ENCODE results near the gene PLD3. TPM values are rescaled to one million over a fixed set of nuclear protein-coding genes. Genes with fewer than 3 reads are reported as not detected.

PLD3 gene
- total and polyA plus RNA-seq, 2 experiments from 2014 or later = 181 to 490 TPM

DNA sequence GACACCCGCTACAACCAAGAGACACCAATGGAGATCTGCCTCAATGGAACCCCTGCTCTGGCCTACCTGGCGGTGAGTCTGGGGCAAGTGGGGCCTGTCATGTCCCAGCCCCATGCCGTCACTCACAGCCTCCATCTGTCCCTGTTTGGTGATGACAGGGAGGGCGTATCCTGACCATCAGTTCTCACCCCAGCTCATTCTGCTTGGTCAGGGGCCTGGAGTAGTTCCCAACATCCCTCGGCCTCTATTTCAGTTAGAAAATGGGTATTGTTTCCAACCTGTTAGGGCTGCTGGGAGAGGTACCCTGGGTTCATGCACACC is 23.3 kb downstream of the PLD3 start:
- H3K4me1 Mint-ChIP-seq = peaks cover 8% of the 10 kb centered on the region
- H3K27ac Mint-ChIP-seq = no peak overlapping the region
- Histone ChIP-seq H3K4me2 (no peak overlapping the region), H3K4me3 (no peak overlapping the region), H3K9me2 (ENCODE audit: insufficient read depth) (no peaks in the 10 kb centered on the region), H3F3A (replicated peaks; ENCODE audit: low read depth) (no peaks in the 10 kb centered on the region), H3K27ac (ENCODE audit: low read depth) (no peak overlapping the region), H3K36me3 (ENCODE audit: insufficient read depth) (peaks cover 7% of the 10 kb centered on the region; the same call in 1 of the 2 replicates), H2AFZ (no peak overlapping the region), H3K27me3 (ENCODE audit: insufficient read depth) (no peaks in the 10 kb centered on the region), H3K4me1 (ENCODE audit: insufficient read depth) (peaks cover 9% of the 10 kb centered on the region), H3K79me2 (replicated peaks; ENCODE audit: insufficient read depth) (peaks cover 7% of the 10 kb centered on the region; the same call in 1 of the 2 replicates), H4K20me1 (replicated peaks; ENCODE audit: insufficient read depth) (peaks cover 6% of the 10 kb centered on the region; the same call in 1 of the 2 replicates)
- H3K27me3 Mint-ChIP-seq (ENCODE audit: insufficient read depth, low read depth, poor library complexity) = peaks cover 11% of the 10 kb centered on the region
- H3K36me3 Mint-ChIP-seq (ENCODE audit: low read depth) = peaks cover 73% of the 10 kb centered on the region
- DNase-seq (ENCODE audit: low spot score) (no peak), ATAC-seq (no peak)
- H3K4me3 Mint-ChIP-seq = no peak overlapping the region
- TF ChIP-seq STAT1 (IDR thresholded peaks at IDR 0.05; ENCODE audit: unreplicated experiment) = no peak
- no peaks in the 10 kb centered on the region for H3K9me3 Mint-ChIP-seq

DNA sequence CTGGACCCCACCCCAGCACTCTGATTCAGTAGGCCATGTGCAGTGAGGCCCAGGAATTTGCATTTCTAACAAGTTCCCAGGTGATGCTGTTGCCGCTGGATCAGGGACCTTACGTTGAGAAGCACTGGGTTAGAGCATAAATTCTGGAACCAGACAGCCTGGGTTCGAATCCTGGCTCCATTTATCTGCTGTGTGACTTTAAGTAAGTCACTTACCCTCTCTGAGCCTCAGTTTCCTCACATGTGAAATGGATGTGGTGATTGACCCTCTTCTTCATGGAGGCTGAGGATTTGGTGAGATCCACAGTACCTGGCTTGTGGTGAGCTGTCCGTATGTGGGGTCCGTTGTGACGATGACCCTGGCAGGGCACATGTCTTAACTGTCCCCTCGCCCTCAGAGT is 25.6 kb downstream of the PLD3 start:
- Mint-ChIP-seq H3K9me3 (no peaks in the 10 kb centered on the region), H3K4me1 (no peaks in the 10 kb centered on the region), H3K4me3 (no peak overlapping the region), H3K27ac (no peak overlapping the region), H3K36me3 (ENCODE audit: low read depth) (peaks cover 69% of the 10 kb centered on the region), H3K27me3 (ENCODE audit: insufficient read depth, low read depth, poor library complexity) (peaks cover 8% of the 10 kb centered on the region)
- H3K4me2 ChIP-seq = no peak overlapping the region
- no peaks in the 10 kb centered on the region for H3K27me3 ChIP-seq (ENCODE audit: insufficient read depth)
- H2AFZ ChIP-seq = no peak overlapping the region
- no peaks in the 10 kb centered on the region for H4K20me1 ChIP-seq (replicated peaks; ENCODE audit: insufficient read depth)
- no peaks in the 10 kb centered on the region for H3K79me2 ChIP-seq (replicated peaks; ENCODE audit: insufficient read depth)
- peaks cover 7% of the 10 kb centered on the region; the same call in 1 of the 2 replicates for H3K36me3 ChIP-seq (ENCODE audit: insufficient read depth)
- DNase-seq (ENCODE audit: low spot score) = no peak
- H3F3A ChIP-seq (replicated peaks; ENCODE audit: low read depth) = no peaks in the 10 kb centered on the region
- no peak overlapping the region for H3K4me3 ChIP-seq
- no peak overlapping the region for H3K27ac ChIP-seq (ENCODE audit: low read depth)
- no peak for ATAC-seq
- H3K4me1 ChIP-seq (ENCODE audit: insufficient read depth) = no peaks in the 10 kb centered on the region
- H3K9me2 ChIP-seq (ENCODE audit: insufficient read depth) = no peaks in the 10 kb centered on the region
- TF ChIP-seq REST (IDR thresholded peaks at IDR 0.05; ENCODE audit: unreplicated experiment) = no peak
- TF ChIP-seq JUNB (IDR thresholded peaks at IDR 0.05; ENCODE audit: unreplicated experiment) = no peak
- no peak for TF ChIP-seq NANOG (IDR thresholded peaks at IDR 0.05; ENCODE audit: borderline replicate concordance)
- no peak for TF ChIP-seq CREB1 (CRISPR knock-in tag; IDR thresholded peaks at IDR 0.05; ENCODE audit: low read depth)
- no peak for TF ChIP-seq EZH2phosphoT487 (IDR thresholded peaks at IDR 0.05; ENCODE audit: unreplicated experiment)
- TF ChIP-seq ZNF331 (CRISPR knock-in tag; IDR thresholded peaks at IDR 0.05; ENCODE audit: low read depth) = no peak
- no peak for TF ChIP-seq EZH2 (IDR thresholded peaks at IDR 0.05; ENCODE audit: low read depth, unreplicated experiment)
- TF ChIP-seq STAT1 (IDR thresholded peaks at IDR 0.05; ENCODE audit: unreplicated experiment) = no peak
- TF ChIP-seq, protein P1, sequence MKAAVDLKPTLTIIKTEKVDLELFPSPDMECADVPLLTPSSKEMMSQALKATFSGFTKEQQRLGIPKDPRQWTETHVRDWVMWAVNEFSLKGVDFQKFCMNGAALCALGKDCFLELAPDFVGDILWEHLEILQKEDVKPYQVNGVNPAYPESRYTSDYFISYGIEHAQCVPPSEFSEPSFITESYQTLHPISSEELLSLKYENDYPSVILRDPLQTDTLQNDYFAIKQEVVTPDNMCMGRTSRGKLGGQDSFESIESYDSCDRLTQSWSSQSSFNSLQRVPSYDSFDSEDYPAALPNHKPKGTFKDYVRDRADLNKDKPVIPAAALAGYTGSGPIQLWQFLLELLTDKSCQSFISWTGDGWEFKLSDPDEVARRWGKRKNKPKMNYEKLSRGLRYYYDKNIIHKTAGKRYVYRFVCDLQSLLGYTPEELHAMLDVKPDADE (IDR thresholded peaks at IDR 0.05) = no peak
- TF ChIP-seq, protein P2, sequence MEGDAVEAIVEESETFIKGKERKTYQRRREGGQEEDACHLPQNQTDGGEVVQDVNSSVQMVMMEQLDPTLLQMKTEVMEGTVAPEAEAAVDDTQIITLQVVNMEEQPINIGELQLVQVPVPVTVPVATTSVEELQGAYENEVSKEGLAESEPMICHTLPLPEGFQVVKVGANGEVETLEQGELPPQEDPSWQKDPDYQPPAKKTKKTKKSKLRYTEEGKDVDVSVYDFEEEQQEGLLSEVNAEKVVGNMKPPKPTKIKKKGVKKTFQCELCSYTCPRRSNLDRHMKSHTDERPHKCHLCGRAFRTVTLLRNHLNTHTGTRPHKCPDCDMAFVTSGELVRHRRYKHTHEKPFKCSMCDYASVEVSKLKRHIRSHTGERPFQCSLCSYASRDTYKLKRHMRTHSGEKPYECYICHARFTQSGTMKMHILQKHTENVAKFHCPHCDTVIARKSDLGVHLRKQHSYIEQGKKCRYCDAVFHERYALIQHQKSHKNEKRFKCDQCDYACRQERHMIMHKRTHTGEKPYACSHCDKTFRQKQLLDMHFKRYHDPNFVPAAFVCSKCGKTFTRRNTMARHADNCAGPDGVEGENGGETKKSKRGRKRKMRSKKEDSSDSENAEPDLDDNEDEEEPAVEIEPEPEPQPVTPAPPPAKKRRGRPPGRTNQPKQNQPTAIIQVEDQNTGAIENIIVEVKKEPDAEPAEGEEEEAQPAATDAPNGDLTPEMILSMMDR (conservative IDR thresholded peaks at IDR 0.05; ENCODE audit: low read depth in 2 of 2) = no peak
- no peak for TF ChIP-seq POLR2AphosphoS5 (IDR thresholded peaks at IDR 0.05; ENCODE audit: low read depth)
- no peak for TF ChIP-seq ZNF114 (CRISPR knock-in tag; IDR thresholded peaks at IDR 0.05)
